GM19023 (cell line): ENCODE measurements around the gene ST6GALNAC1.
"Not testable (repeated sequence)": the region's sequence is repeated elsewhere in the genome, so short reads cannot be mapped to it uniquely, and the experiment has no call there.

Source experiments
- ATAC-seq: cut with Tn5 transposase; IDR thresholded peaks from one replicate; pipeline ENCODE4 v1.9.1; 2021; ENCODE audit warnings: mild to moderate bottlenecking, moderate library complexity; ENCODE audit not compliant: unreplicated experiment

ST6GALNAC1 gene

GRCh38 chr17:76614064-76614759 is 29.3 kb downstream of the ST6GALNAC1 start:
- not testable (repeated sequence) for ATAC-seq

GRCh38 chr17:76612977-76613851 is 30.3 kb downstream of the ST6GALNAC1 start:
- no peak for ATAC-seq

GRCh38 chr17:76612465-76612864 is 31.1 kb downstream of the ST6GALNAC1 start:
- no peak for ATAC-seq

GRCh38 chr17:76611758-76612157 is 31.8 kb downstream of the ST6GALNAC1 start:
- no peak for ATAC-seq

GRCh38 chr17:76611080-76611749 is 32.3 kb downstream of the ST6GALNAC1 start:
- ATAC-seq, result not testable (repeated sequence)

- ATAC-seq, result not testable (repeated sequence)
These were observed 36.9 kb downstream of the ST6GALNAC1 start for GRCh38 chr17:76606685-76607084.

GRCh38 chr17:76601065-76601464 is 42.5 kb downstream of the ST6GALNAC1 start:
- ATAC-seq, result no peak

- no peak for ATAC-seq
These were observed 43.7 kb downstream of the ST6GALNAC1 start for GRCh38 chr17:76599694-76600460.

GRCh38 chr17:76598004-76598439 is 45.5 kb downstream of the ST6GALNAC1 start:
- ATAC-seq, result no peak

- no peak for ATAC-seq
These were observed 46.2 kb downstream of the ST6GALNAC1 start for GRCh38 chr17:76597156-76598003.

- ATAC-seq, result no peak
These were observed 48.9 kb downstream of the ST6GALNAC1 start for GRCh38 chr17:76594690-76595089.

GRCh38 chr17:76593959-76594358 is 49.6 kb downstream of the ST6GALNAC1 start:
- ATAC-seq, result no peak

- ATAC-seq, result no peak
These were observed 50.2 kb downstream of the ST6GALNAC1 start for GRCh38 chr17:76593384-76593826.

- no peak for ATAC-seq
These were observed 55.4 kb downstream of the ST6GALNAC1 start for GRCh38 chr17:76588182-76588581.

- ATAC-seq, result no peak
These were observed 56.6 kb downstream of the ST6GALNAC1 start for GRCh38 chr17:76586741-76587487.

- no peak for ATAC-seq
These were observed 57.6 kb downstream of the ST6GALNAC1 start, which contains the start of gene ST6GALNAC2 for GRCh38 chr17:76585649-76586593. Gene ST6GALNAC2, minus strand, starts transcription at chr17:76585860. Its CDS starts 52 bp downstream, at chr17:76585808.

- ATAC-seq, result no peak
These were observed 58.4 kb downstream of the ST6GALNAC1 start for GRCh38 chr17:76585033-76585648.
